Endothelial cell of umbilical vein (primary cell): ENCODE results near the gene RPL13. TPM values are rescaled to one million over a fixed set of nuclear protein-coding genes. Genes with fewer than 3 reads are reported as not detected.

Experiments used
- Bru-seq: library from RNA; stranded (reverse); fragments of 400-500 nt; gene quantifications from one replicate; lab custom pipeline; 2021; lab: Mats Ljungman, UMichigan
- BruChase-seq, 2 experiments: library from RNA; stranded (reverse); fragments of 400-500 nt; gene quantifications; one replicate each; lab custom pipeline; 2021; lab: Mats Ljungman, UMichigan
- BruUV-seq: library from RNA; stranded (reverse); fragments of 400-500 nt; replicated peaks from 2 replicates; lab custom pipeline; 2021; lab: Mats Ljungman, UMichigan
- CTCF ChIA-PET: fragments of 300-600, 350-600 bp; sonication (Branson Sonifier 250); formaldehyde crosslinking; loops from one replicate; lab custom pipeline; 2021; ENCODE audit warnings: antibody characterized with exemption, inconsistent platforms; lab: Charles Lee
- POLR2A ChIA-PET: fragments of 300-600, 350-600 bp; sonication (Branson Sonifier 250); formaldehyde crosslinking; loops from one replicate; lab custom pipeline; 2021; ENCODE audit warnings: antibody characterized with exemption, inconsistent platforms; lab: Charles Lee
- DNase-seq: peaks from one replicate; pipeline ENCODE4 v3.0.0-alpha.2; 2011; ENCODE audit warnings: low read depth, low spot score
- FAIRE-seq: peaks from 2 replicates; lab custom pipeline; 2011; peaks lifted over from hg19 to GRCh38; lab: Jason Lieb, UNC
- H2AFZ ChIP-seq: 2 replicates; pipeline ENCODE4 v1.6.0; 2012; ENCODE audit warnings: low read depth, low read length, control low read depth, inconsistent platforms
- H3K27ac ChIP-seq: 2 replicates; pipeline ENCODE4 v1.5.1; 2011; ENCODE audit warnings: low read depth, mild to moderate bottlenecking, control low read depth, low read length, moderate library complexity; ENCODE audit not compliant: insufficient read depth
- H3K27me3 ChIP-seq, 2 experiments: 2 replicates each; pipeline versions ENCODE4 v1.6.0 to v1.6.1; 2011; ENCODE audit warnings: low read length in 2 of 2, mixed read lengths in 1 of 2; ENCODE audit not compliant: control insufficient read depth in 2 of 2, insufficient read depth in 2 of 2
- H3K36me3 ChIP-seq, 2 experiments: 2 replicates in 1 of 2; 3 replicates in 1 of 2; pipeline ENCODE4 v1.5.1; 2011; ENCODE audit warnings: low read length in 2 of 2, mild to moderate bottlenecking in 1 of 2, moderate library complexity in 1 of 2; ENCODE audit not compliant: control insufficient read depth in 2 of 2, insufficient read depth in 2 of 2; ENCODE audit errors: extremely low read depth in 1 of 2
- H3K4me1 ChIP-seq: 3 replicates; pipeline ENCODE4 v1.5.1; 2011; ENCODE audit warnings: mild to moderate bottlenecking, low read length; ENCODE audit not compliant: control insufficient read depth, insufficient read depth; ENCODE audit errors: extremely low read depth
- H3K4me2 ChIP-seq: 2 replicates; pipeline ENCODE4 v1.6.1; 2011; ENCODE audit warnings: low read length, control low read depth, mixed read lengths; ENCODE audit not compliant: insufficient read depth
- H3K4me3 ChIP-seq, 3 experiments: fragments of 200-600 bp in 1 of 3; sonication (generic), shearing (Covaris generic) in 1 of 3; replicated peaks in 1 of 3; 2 replicates each; pipeline ENCODE4 v1.5.1; 2011 to 2016; ENCODE audit warnings: control low read depth in 3 of 3, low read length in 3 of 3, mild to moderate bottlenecking in 2 of 3, inconsistent platforms in 1 of 3, low read depth in 1 of 3, moderate library complexity in 1 of 3; ENCODE audit not compliant: insufficient read depth in 1 of 3
- H3K79me2 ChIP-seq: 2 replicates; pipeline ENCODE4 v1.6.0; 2012; ENCODE audit warnings: low read length, inconsistent platforms; ENCODE audit not compliant: control insufficient read depth, insufficient read depth
- H3K9ac ChIP-seq: replicated peaks from 2 replicates; pipeline ENCODE3; 2011; ENCODE audit warnings: low read length, control low read depth; ENCODE audit not compliant: insufficient read depth; ENCODE audit errors: extremely low read depth
- H3K9me1 ChIP-seq: replicated peaks from 3 replicates; pipeline ENCODE4 v1.6.0; 2011; ENCODE audit warnings: mild to moderate bottlenecking, low read length; ENCODE audit not compliant: control insufficient read depth, insufficient read depth; ENCODE audit errors: extremely low read depth
- H3K9me3 ChIP-seq: replicated peaks from 2 replicates; pipeline ENCODE4 v1.5.1; 2012; ENCODE audit warnings: low read length, inconsistent platforms; ENCODE audit not compliant: control insufficient read depth, insufficient read depth
- H4K20me1 ChIP-seq: replicated peaks from 2 replicates; pipeline ENCODE3; 2011; ENCODE audit warnings: mild to moderate bottlenecking, low read length; ENCODE audit not compliant: control insufficient read depth, insufficient read depth; ENCODE audit errors: extremely low read depth
- CTCF ChIP-seq, 2 donors: IDR thresholded peaks; 1 replicate in 1 of 2; 2 replicates in 1 of 2; pipeline ENCODE4 v1.5.1; 2011; ENCODE audit warnings: low read length in 2 of 2, mild to moderate bottlenecking in 2 of 2, moderate library complexity in 2 of 2, control low read depth in 1 of 2, inconsistent platforms in 1 of 2, low read depth in 1 of 2; ENCODE audit not compliant: insufficient read depth in 1 of 2; ENCODE audit errors: extremely low read depth in 1 of 2
- FOS ChIP-seq: IDR thresholded peaks from 2 replicates; pipeline ENCODE4 v1.6.1; 2011; ENCODE audit warnings: mild to moderate bottlenecking, low read length, moderate library complexity, borderline replicate concordance; ENCODE audit not compliant: insufficient read depth
- MYC ChIP-seq: IDR thresholded peaks from one replicate; pipeline ENCODE4 v1.6.1; 2011; ENCODE audit warnings: mild to moderate bottlenecking, low read depth, low read length
- POLR2A ChIP-seq: IDR thresholded peaks from 2 replicates; pipeline ENCODE4 v1.6.1; 2012; ENCODE audit warnings: low read depth, mild to moderate bottlenecking, control low read depth, low read length
- POLR2AphosphoS5 ChIP-seq: IDR thresholded peaks from 2 replicates; pipeline ENCODE4 v1.6.1; 2012; ENCODE audit warnings: low read depth, mild to moderate bottlenecking, control low read depth, low read length, moderate library complexity; ENCODE audit not compliant: insufficient read depth
- dilution Hi-C: fragments of 300-500 bp; cut with MboI; formaldehyde crosslinking; loops from one replicate; pipeline ENCODE4 v1.15.0; 2019; ENCODE audit warnings: low sequenced_read_pairs; ENCODE audit not compliant: extremely low pct_ligation_motif_present
- intact Hi-C: fragments of 100-400 bp; cut with micrococcal nuclease; formaldehyde crosslinking; loops from one replicate; pipeline ENCODE4 v1.10.0; 2022
- long read RNA-seq: library from polyadenylated mRNA; stranded (forward); transcript quantifications from one replicate; pipeline ENCODE4 v2.0.0, GENCODE V29; 2021
- polyA minus RNA-seq, 3 experiments: library from RNA; depleted of rRNA, polyadenylated mRNA; stranded (reverse); fragments of >200 nt; gene quantifications; 1 replicate in 1 of 3; 2 replicates in 2 of 3; pipeline ENCODE4 v1.2.3, GENCODE V29; 2011
- polyA plus RNA-seq, 4 experiments: library from polyadenylated mRNA; depleted of rRNA in 3 of 4; stranded (reverse) in 3 of 4; unstranded in 1 of 4; fragments of >200 nt; gene quantifications; 2 replicates each; pipeline versions ENCODE4 v1.2.1 to v1.2.3, GENCODE V29; 2011 to 2012; ENCODE audit warnings: missing spikeins in 1 of 4
- total RNA-seq: library from RNA; stranded (reverse); gene quantifications from 2 replicates; pipeline ENCODE4 v1.2.3, GENCODE V29; 2021

RPL13 gene
- total RNA-seq (1,463 and 1,769 TPM in 2 replicates), polyA plus RNA-seq (5,670 and 7,559 TPM in 2 replicates), polyA minus RNA-seq (1,015 and 1,258 TPM in 2 replicates), Bru-seq, nascent RNA (percentile 94 among the genes with signal in this experiment), BruChase-seq, experiment 1, labeled RNA remaining after a 6-hour chase (percentile 97 among the genes with signal in this experiment), BruChase-seq, experiment 2, labeled RNA remaining after a 2-hour chase (percentile 94 among the genes with signal in this experiment)
- 2,984 and 4,467 TPM in 2 replicates for polyA plus RNA-seq (2011; cell fraction: cytosol; rRNA removed)
- 991 and 1,041 TPM in 2 replicates for polyA plus RNA-seq (2011; cell fraction: nucleus; rRNA removed)
- polyA plus RNA-seq (2012) = 1,852 and 3,445 TPM in 2 replicates
- polyA minus RNA-seq (2011; cell fraction: cytosol; rRNA and poly(A)+ RNA removed) = 1,960 TPM
- 130 and 394 TPM in 2 replicates for polyA minus RNA-seq (2011; cell fraction: nucleus; rRNA and poly(A)+ RNA removed)
- long read RNA-seq, full-length matches to known transcripts = 2,752 of 2,826 reads
- long read RNA-seq, partial matches to known transcripts = 34 of 2,826 reads
- long read RNA-seq, other reads (novel, unspliced or antisense) = 40 of 2,826 reads

- Histone ChIP-seq H3K4me3 (peak within 1 kb of the TSS; percentile 76 to 90 (median 88)), H2AFZ (peak within 1 kb of the TSS; percentile 55), H3K4me1 (peaks cover 41% of the 10 kb centered on the region), H3K9me1 (no peaks in the 10 kb centered on the region), H3K36me3 (peaks cover 31 to 36% of the 10 kb centered on the region in 2 experiments), H3K9ac (peak within 1 kb of the TSS; percentile 100), H3K9me3 (no peaks in the 10 kb centered on the region), H3K27me3 (no peaks in the 10 kb centered on the region), H3K4me2 (peak within 1 kb of the TSS; percentile 86), H3K79me2 (peaks cover 36% of the 10 kb centered on the region), H4K20me1 (peaks cover 12% of the 10 kb centered on the region), H3K27ac (peak within 1 kb of the TSS; percentile 97)
- FAIRE-seq (peak; percentile 98), DNase-seq (peak; percentile 94)
- no peak for TF ChIP-seq FOS
- TF ChIP-seq POLR2A = peak; percentile 99
- no peak for TF ChIP-seq MYC
- peak in 1 of 2 donors; percentile 16 for TF ChIP-seq CTCF (IDR thresholded peaks at IDR 0.05; ENCODE audit: extremely low read depth in 1 of 2, insufficient read depth in 1 of 2, low read depth in 1 of 2, low read length in 2 of 2)
- peak; percentile 100 for TF ChIP-seq POLR2AphosphoS5
- BruUV-seq = TSS peak; percentile 47
- intact Hi-C loops = no loop called here
- ChIA-PET POLR2A (no interaction called here), CTCF (no interaction called here)
- dilution Hi-C loops = no loop called here
Measured at GRCh38 chr16:89560378-89561141, at the start of gene RPL13. RPL13 (plus strand) TSS chr16:89560682; CDS start chr16:89560960, 278 bp downstream.
